ENCODE results near the gene DNAJC1.

The DNAJC1 gene

DNA sequence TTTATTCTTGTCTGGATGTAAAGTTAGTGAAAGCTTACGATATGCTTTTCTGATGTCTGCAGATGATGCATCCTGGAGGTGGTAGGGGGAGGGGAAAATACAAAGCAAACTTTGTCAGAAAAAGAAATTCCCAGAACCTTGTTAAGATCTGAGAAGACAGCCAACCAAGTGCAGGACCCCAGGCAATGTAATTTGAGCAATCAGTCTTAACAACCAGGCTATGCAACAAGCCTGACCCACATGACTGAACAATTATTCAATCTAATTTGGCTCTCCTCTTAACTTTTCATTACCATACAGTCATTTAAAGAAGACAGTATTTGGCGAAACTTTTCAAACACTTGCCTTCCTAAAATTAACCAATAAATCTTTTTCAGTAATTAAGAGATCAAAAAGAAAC, 74.5 kb downstream of the DNAJC1 start:
- TF ChIP-seq, protein P1, sequence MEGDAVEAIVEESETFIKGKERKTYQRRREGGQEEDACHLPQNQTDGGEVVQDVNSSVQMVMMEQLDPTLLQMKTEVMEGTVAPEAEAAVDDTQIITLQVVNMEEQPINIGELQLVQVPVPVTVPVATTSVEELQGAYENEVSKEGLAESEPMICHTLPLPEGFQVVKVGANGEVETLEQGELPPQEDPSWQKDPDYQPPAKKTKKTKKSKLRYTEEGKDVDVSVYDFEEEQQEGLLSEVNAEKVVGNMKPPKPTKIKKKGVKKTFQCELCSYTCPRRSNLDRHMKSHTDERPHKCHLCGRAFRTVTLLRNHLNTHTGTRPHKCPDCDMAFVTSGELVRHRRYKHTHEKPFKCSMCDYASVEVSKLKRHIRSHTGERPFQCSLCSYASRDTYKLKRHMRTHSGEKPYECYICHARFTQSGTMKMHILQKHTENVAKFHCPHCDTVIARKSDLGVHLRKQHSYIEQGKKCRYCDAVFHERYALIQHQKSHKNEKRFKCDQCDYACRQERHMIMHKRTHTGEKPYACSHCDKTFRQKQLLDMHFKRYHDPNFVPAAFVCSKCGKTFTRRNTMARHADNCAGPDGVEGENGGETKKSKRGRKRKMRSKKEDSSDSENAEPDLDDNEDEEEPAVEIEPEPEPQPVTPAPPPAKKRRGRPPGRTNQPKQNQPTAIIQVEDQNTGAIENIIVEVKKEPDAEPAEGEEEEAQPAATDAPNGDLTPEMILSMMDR (IDR thresholded peaks at IDR 0.05): no peak
- no peak for TF ChIP-seq ZFX (IDR thresholded peaks at IDR 0.05; ENCODE audit: borderline replicate concordance)
- no peak overlapping the region for H3K27ac ChIP-seq

DNA sequence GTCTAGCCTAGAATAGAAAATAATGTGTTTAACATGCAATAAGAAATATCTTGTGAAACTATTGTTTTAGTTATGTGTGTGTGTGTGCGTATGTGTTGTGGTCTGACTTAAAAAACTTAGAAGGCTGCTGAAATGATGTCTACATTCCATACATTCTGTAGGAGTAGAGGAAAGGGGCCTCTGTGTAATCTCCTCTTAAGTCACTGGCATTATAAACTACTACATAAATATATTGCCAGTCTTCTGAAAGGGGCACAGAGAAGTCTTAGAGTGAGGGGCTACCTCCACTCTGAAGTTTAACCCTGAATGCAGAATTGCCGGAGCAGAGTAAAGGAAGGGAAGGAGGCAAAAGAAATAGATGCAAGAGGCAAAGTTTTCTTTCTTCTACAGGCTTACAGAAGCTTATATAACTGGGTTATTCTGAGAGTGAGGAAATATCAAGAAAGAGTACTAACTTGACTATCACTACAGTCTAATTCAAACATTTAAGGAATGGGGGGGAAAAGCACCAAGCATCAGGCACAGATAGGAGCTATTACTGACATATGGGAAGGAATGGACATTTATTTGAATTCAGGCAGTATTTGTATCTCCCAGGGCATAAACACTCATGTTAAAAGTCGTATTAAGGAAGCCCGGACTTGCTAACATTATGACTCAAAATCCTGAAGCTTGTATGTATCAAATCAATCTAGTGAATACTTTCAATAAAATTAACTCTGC, 75.7 kb downstream of the DNAJC1 start:
- H3K27ac ChIP-seq: no peak overlapping the region
- no peak for TF ChIP-seq ZFX (IDR thresholded peaks at IDR 0.05; ENCODE audit: borderline replicate concordance)
- TF ChIP-seq, protein P1 (IDR thresholded peaks at IDR 0.05): no peak

DNA sequence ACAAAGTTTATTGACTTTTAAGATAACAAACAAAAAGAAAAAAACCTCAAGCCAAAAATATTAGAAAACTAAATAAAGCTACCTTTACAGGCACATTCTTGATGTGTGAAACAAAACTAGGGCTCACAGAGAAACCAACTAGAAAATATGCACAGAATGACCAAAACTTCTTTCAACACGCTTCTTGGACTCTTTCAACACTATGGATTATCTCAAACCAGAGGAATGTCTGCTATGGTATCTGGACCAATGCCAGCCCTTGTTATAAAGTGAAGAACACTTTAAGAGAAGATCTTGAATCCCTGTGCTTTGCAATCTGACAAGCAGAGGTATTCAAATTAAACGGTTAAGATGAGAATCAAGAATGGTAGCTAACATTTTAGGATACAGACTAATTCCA, 76.6 kb downstream of the DNAJC1 start:
- no peak overlapping the region for H3K27ac ChIP-seq
- TF ChIP-seq ZFX (IDR thresholded peaks at IDR 0.05; ENCODE audit: borderline replicate concordance): no peak
- TF ChIP-seq, protein P1 (IDR thresholded peaks at IDR 0.05): no peak

DNA sequence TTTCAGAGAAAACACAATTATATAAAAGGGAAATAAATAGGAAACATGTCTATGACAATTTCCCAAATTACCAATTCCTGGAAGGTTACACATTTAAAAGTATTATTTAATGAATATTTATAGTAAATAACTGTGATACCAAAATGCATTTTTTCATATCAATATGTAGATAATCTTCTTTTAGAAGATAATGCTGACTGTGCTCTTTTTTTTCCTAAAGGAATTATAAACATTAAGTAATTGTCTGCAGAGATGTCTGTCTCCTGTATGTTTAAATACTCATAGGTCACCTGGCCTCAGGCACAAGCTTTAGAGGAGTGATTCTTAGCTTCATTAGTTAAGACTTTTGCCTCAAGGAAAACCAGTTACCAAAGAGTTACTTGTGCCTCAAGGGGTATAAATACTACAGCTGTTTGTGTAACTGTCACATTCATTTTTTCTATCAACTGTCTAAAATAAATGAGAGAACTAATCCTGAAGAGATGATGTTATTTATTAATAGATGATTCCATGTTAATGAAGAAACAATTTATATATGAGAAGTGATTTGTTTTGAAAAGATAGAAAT, 77.1 kb downstream of the DNAJC1 start:
- TF ChIP-seq, protein P1 (IDR thresholded peaks at IDR 0.05): no peak
- no peak for TF ChIP-seq ZFX (IDR thresholded peaks at IDR 0.05; ENCODE audit: borderline replicate concordance)
- no peak overlapping the region for H3K27ac ChIP-seq

DNA sequence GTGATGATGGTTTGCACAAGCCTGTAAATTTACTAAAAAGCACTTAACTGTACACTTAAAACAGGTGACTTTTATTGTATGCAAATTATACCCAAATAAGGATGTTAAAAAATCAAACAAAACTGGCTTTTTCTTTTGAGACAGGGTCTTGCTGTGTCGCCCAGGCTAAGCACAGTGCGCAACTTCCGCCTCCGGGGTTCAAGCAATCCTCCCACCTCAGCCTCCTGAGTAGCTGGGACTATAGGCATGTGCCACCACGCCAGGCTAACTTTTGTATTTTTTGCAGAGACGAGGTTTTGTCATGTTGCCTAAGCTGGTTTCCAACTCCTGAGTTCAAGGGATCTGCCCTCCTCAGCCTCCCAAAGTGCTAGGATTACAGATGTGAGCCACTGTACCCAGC, 77.7 kb downstream of the DNAJC1 start:
- no peak overlapping the region for H3K27ac ChIP-seq
- TF ChIP-seq, protein P1 (IDR thresholded peaks at IDR 0.05): no peak
- TF ChIP-seq ZFX (IDR thresholded peaks at IDR 0.05; ENCODE audit: borderline replicate concordance): no peak

DNA sequence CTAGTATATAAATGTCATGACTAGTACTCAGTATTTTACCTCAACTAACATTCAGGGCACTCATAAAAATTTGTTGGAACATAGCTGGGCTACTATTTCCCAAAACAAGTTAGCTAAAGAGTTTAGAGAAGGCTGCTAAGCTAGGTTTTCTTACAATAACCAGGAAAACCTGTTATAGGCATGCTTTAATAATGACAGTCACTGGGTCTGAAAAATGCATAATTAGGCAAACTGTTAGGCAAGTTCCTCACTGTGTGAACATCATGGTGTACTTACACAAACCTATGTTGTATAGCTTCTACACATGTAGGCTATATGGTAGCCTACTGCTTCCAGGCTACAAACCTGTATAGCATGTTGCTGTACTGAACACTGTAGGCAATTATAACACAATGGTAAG, 79.0 kb downstream of the DNAJC1 start:
- H3K27ac ChIP-seq: no peak overlapping the region
- no peak for TF ChIP-seq ZFX (IDR thresholded peaks at IDR 0.05; ENCODE audit: borderline replicate concordance)
- TF ChIP-seq, protein P1 (IDR thresholded peaks at IDR 0.05): no peak

DNA sequence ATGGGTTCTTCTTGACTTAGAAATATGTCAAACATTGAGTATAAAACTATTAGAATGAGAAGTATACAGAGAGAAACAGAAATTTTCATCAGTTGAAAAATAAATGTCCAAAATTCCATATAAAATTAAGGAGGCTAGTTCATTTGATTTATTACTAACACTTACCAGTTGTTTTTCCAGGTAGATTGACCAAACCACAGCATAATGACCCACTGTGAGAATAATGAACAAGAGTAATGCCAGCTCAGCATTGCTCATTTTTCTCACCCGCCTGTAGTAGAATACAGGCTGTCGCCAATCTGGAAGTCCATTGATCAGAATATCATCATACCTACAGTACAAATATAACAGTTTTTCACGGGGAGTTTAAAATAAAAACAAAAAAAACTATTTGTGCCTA, 82.9 kb downstream of the DNAJC1 start:
- no peak overlapping the region for H3K27ac ChIP-seq
- TF ChIP-seq, protein P1 (IDR thresholded peaks at IDR 0.05): no peak
- no peak for TF ChIP-seq ZFX (IDR thresholded peaks at IDR 0.05; ENCODE audit: borderline replicate concordance)

Data from 22Rv1 (cell line).